B cell (primary cell): ENCODE results near the gene OR11G2.

Source experiments
- EZH2 ChIP-seq: IDR thresholded peaks from 2 replicates; pipeline ENCODE4 v1.6.1; 2012; ENCODE audit warnings: borderline replicate concordance, low read depth, mild to moderate bottlenecking, moderate library complexity, low read length; ENCODE audit not compliant: insufficient read depth, poor library complexity, severe bottlenecking
- TF ChIP-seq, protein P1 (sequence below): fragments of 200-600 bp; IDR thresholded peaks from one replicate; pipeline ENCODE4 v1.8.0; 2022; ENCODE audit warnings: antibody characterized with exemption, mild to moderate bottlenecking

DNA sequence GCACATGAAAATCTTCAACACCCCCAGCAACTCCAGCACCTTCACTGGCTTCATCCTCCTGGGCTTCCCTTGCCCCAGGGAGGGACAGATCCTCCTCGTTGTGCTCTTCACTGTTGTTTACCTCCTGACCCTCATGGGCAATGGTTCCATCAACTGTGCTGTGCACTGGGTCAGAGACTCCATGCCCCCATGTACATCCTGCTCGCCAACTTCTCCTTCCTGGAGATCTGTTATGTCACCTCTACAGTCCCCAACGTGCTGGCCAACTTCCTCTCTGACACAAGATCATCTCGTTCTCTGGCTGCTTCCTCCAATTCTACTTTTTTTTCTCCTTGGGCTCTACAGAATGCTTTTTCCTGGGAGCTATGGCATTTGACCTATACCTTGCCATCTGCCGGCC is 11.5 kb upstream of the OR11G2 start:
- TF ChIP-seq, protein P1, sequence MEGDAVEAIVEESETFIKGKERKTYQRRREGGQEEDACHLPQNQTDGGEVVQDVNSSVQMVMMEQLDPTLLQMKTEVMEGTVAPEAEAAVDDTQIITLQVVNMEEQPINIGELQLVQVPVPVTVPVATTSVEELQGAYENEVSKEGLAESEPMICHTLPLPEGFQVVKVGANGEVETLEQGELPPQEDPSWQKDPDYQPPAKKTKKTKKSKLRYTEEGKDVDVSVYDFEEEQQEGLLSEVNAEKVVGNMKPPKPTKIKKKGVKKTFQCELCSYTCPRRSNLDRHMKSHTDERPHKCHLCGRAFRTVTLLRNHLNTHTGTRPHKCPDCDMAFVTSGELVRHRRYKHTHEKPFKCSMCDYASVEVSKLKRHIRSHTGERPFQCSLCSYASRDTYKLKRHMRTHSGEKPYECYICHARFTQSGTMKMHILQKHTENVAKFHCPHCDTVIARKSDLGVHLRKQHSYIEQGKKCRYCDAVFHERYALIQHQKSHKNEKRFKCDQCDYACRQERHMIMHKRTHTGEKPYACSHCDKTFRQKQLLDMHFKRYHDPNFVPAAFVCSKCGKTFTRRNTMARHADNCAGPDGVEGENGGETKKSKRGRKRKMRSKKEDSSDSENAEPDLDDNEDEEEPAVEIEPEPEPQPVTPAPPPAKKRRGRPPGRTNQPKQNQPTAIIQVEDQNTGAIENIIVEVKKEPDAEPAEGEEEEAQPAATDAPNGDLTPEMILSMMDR, result no peak
- TF ChIP-seq EZH2, result no peak
